Measurements from ENCODE around the gene MRPL37. TPM values are rescaled to one million over a fixed set of nuclear protein-coding genes. Genes with fewer than 3 reads are reported as not detected.

MRPL37 gene
- total and polyA plus RNA-seq, 12 donors, result 33.0 to 97.4 (median 88.7) TPM

GRCh38 chr1:54177726-54178125 lies 22.2 kb upstream of the MRPL37 start:
- intact Hi-C loops (cut with DNase I), result loop anchor here in 1 of 10 donors (5.0 kb wide), 1 partner anchor 855 kb away; no protein-coding TSS in a partner anchor
- peaks cover 0 to 35% (median 0%) of the 10 kb centered on the region in 9 donors for H3K36me3 ChIP-seq

DNA sequence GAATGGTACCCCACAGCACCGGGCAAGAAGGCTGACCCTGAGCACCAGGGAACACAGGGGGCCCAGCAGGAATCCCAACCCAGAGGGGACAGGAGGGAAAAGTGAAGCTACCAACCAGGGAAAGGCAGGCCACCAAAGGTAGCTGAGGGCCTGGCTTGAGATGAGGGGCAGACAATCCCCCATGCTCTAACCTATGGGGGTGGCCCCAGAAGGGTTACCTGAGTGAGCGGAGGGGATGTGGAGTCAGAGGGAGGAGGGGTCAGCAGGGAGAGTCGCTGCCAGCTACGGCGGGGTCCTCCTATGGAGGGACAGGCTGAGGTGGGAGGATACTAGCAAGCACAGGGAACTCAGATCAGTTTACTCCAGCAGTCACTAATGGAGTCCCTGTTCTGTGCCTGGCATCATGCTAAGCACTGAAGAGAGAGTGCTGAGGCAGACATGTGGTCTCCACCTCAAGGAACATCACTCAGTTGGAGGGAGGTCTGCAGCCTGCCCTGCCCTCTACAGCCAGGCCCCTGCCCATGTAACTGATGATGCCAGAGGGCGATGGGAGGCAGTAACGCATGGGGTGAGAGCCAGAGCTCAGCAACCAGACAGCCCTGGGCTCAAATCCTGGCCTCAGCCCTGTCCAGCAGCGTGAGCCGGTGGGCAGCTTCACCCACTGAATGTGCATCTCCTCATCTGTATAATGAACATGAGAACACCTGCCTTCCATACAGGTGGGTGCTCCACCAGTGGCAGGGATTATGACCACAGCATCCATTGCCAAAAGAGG lies 21.5 kb upstream of the MRPL37 start:
- Histone ChIP-seq H3K36me3 (peaks cover 0 to 34% (median 0%) of the 10 kb centered on the region in 9 donors), H3K27ac (no peak overlapping the region), H3K4me3 (no peak overlapping the region), H3K27me3 (no peaks in the 10 kb centered on the region), H3K9me3 (no peaks in the 10 kb centered on the region), H3K4me1 (no peaks in the 10 kb centered on the region)
- intact Hi-C loops (cut with DNase I), result loop anchor here in 1 of 10 donors (5.0 kb wide), 1 partner anchor 856 kb away; no protein-coding TSS in a partner anchor
- no peak for ATAC-seq
- WGBS, 2 donors, result 82 to 86% methylated on average over 9 of the region's 9 CpGs
- no peak for DNase-seq
- no peak for TF ChIP-seq CTCF (IDR thresholded peaks at IDR 0.05)

More at GRCh38 chr1:54177726-54178125, 22.2 kb upstream of the MRPL37 start:
- no peaks in the 10 kb centered on the region for H3K27me3 ChIP-seq
- H3K4me1 ChIP-seq, result no peaks in the 10 kb centered on the region
- TF ChIP-seq CTCF (IDR thresholded peaks at IDR 0.05), result no peak
- H3K27ac ChIP-seq, result no peak overlapping the region
- H3K9me3 ChIP-seq, result no peaks in the 10 kb centered on the region
- H3K4me3 ChIP-seq, result no peak overlapping the region
- ATAC-seq (no peak), DNase-seq (no peak)
- 92% methylated on average over 8 of the region's 8 CpGs for WGBS, 2 donors

GRCh38 chr1:54180701-54181360 lies 19.1 kb upstream of the MRPL37 start:
- WGBS, 2 donors, result 91 to 95% methylated on average over 5 of the region's 5 CpGs
- H3K27me3 ChIP-seq, result no peaks in the 10 kb centered on the region
- intact Hi-C loops (cut with DNase I), result loop anchor here in 1 of 10 donors (5.0 kb wide), 1 partner anchor 311 kb away; no protein-coding TSS in a partner anchor
- no peaks in the 10 kb centered on the region for H3K4me1 ChIP-seq
- H3K36me3 ChIP-seq, result peaks cover 0 to 25% (median 1%) of the 10 kb centered on the region in 9 donors
- H3K27ac ChIP-seq, result no peak overlapping the region
- DNase-seq, result no peak
- no peak for TF ChIP-seq CTCF (IDR thresholded peaks at IDR 0.05)
- no peak for ATAC-seq
- H3K9me3 ChIP-seq, result no peaks in the 10 kb centered on the region
- no peak overlapping the region for H3K4me3 ChIP-seq

GRCh38 chr1:54186056-54186455 lies 13.9 kb upstream of the MRPL37 start:
- no peak overlapping the region for H3K27ac ChIP-seq
- H3K4me1 ChIP-seq, result no peaks in the 10 kb centered on the region
- ATAC-seq (no peak), DNase-seq (no peak)
- no peaks in the 10 kb centered on the region for H3K9me3 ChIP-seq
- WGBS, 2 donors, result 95 to 97% methylated on average over 3 of the region's 3 CpGs
- peaks cover 0 to 50% (median 18%) of the 10 kb centered on the region in 9 donors for H3K36me3 ChIP-seq
- H3K27me3 ChIP-seq, result no peaks in the 10 kb centered on the region
- intact Hi-C loops (cut with DNase I), result no loop called here
- no peak overlapping the region for H3K4me3 ChIP-seq
- TF ChIP-seq CTCF (IDR thresholded peaks at IDR 0.05), result no peak

Measured in heart right ventricle (tissue), 16 donors.